Thoracic aorta (tissue), 2 donors: ENCODE measurements around the gene C6orf47. TPM values are rescaled to one million over a fixed set of nuclear protein-coding genes. Genes with fewer than 3 reads are reported as not detected.

ENCODE experiments used
- ATAC-seq: fragments of 150-250 bp; one replicate; pipeline ENCODE4 v1.8.0; 2017; ENCODE audit warnings: low read depth; ENCODE audit not compliant: insufficient number of reproducible peaks, low FRiP score
- DNase-seq: peaks from one replicate; pipeline ENCODE4 v3.0.0-alpha.2; 2020; ENCODE audit warnings: low spot score
- H3K27ac ChIP-seq, 2 donors: fragments of 200-600 bp; sonication (generic); 1 replicate in 1 of 2; 2 replicates in 1 of 2; pipeline ENCODE4 v1.5.1; 2016; ENCODE audit warnings: mild to moderate bottlenecking in 2 of 2, moderate library complexity in 2 of 2
- H3K27me3 ChIP-seq: fragments of 200-600 bp; sonication (generic); replicated peaks from 2 replicates; pipeline ENCODE4 v1.6.0; 2016; ENCODE audit warnings: mild to moderate bottlenecking; ENCODE audit not compliant: insufficient read depth
- H3K36me3 ChIP-seq: fragments of 200-600 bp; sonication (generic); one replicate; pipeline ENCODE4 v1.5.1; 2016
- H3K4me1 ChIP-seq, 2 donors: fragments of 200-600 bp; sonication (generic); 1 replicate in 1 of 2; 2 replicates in 1 of 2; pipeline versions ENCODE4 v1.5.1 to v1.6.0; 2016; ENCODE audit warnings: low read depth in 2 of 2, mild to moderate bottlenecking in 1 of 2; ENCODE audit not compliant: control insufficient read depth in 1 of 2
- H3K4me3 ChIP-seq: fragments of 200-600 bp; sonication (generic); 2 replicates; pipeline ENCODE4 v1.5.1; 2016; ENCODE audit warnings: mild to moderate bottlenecking
- H3K9me3 ChIP-seq: fragments of 200-600 bp; sonication (generic); 2 replicates; pipeline ENCODE4 v1.5.1; 2016
- CTCF ChIP-seq: fragments of 200-600 bp; sonication (generic); IDR thresholded peaks from one replicate; pipeline ENCODE4 v1.5.1; 2019; ENCODE audit warnings: antibody characterized with exemption
- total RNA-seq, 2 donors: library from RNA; depleted of rRNA; stranded (reverse); fragments of >200 nt; gene quantifications; one replicate each; pipeline versions ENCODE4 v1.1.0 to v1.2.3, GENCODE V29; 2016

Gene C6orf47
- total RNA-seq, 2 donors from 2014 or later: 23.7 to 40.1 TPM

GRCh38 chr6:31621320-31621939 lies 39.1 kb downstream of the C6orf47 start:
- Histone ChIP-seq H3K4me1 (peaks cover 6 to 20% of the 10 kb centered on the region in 2 donors), H3K27me3 (no peaks in the 10 kb centered on the region), H3K27ac (peak overlapping the region; percentile 96 to 97), H3K4me3 (peak overlapping the region; percentile 96), H3K36me3 (peaks cover 29% of the 10 kb centered on the region), H3K9me3 (no peaks in the 10 kb centered on the region)
- DNase-seq (no peak), ATAC-seq (no peak)
- TF ChIP-seq CTCF: no peak

- no peaks in the 10 kb centered on the region for H3K9me3 ChIP-seq
- ATAC-seq: peak; percentile 30
- DNase-seq: peak; percentile 40
- H3K4me3 ChIP-seq: peak within 1 kb of the TSS; percentile 96
- no peaks in the 10 kb centered on the region for H3K27me3 ChIP-seq
- H3K36me3 ChIP-seq: peaks cover 22% of the 10 kb centered on the region
- no peak for TF ChIP-seq CTCF
- H3K27ac ChIP-seq: peak within 1 kb of the TSS; percentile 96 to 97
- H3K4me1 ChIP-seq: peaks cover 6 to 20% of the 10 kb centered on the region in 2 donors
Observed at GRCh38 chr6:31620586-31621319, 39.8 kb downstream of the C6orf47 start, which contains the start of gene PRRC2A. PRRC2A (plus strand) TSS chr6:31620715; CDS start chr6:31622790, 2,075 bp downstream.

- H3K27ac ChIP-seq: peak overlapping the region; percentile 96 to 97
- H3K4me3 ChIP-seq: peak overlapping the region; percentile 96
- DNase-seq (peak; percentile 95), ATAC-seq (peak; percentile 92)
- H3K4me1 ChIP-seq: peaks cover 6 to 20% of the 10 kb centered on the region in 2 donors
- H3K9me3 ChIP-seq: no peaks in the 10 kb centered on the region
- no peak for TF ChIP-seq CTCF
- H3K36me3 ChIP-seq: peaks cover 15% of the 10 kb centered on the region
- H3K27me3 ChIP-seq: no peaks in the 10 kb centered on the region
Observed at GRCh38 chr6:31619805-31620585, 40.6 kb downstream of the C6orf47 start.

- H3K4me1 ChIP-seq: peaks cover 5 to 10% of the 10 kb centered on the region in 2 donors
- no peak overlapping the region for H3K27ac ChIP-seq
- H3K9me3 ChIP-seq: no peaks in the 10 kb centered on the region
- no peaks in the 10 kb centered on the region for H3K36me3 ChIP-seq
- ATAC-seq: no peak
- no peak for TF ChIP-seq CTCF
- no peak for DNase-seq
- H3K27me3 ChIP-seq: no peaks in the 10 kb centered on the region
- no peak overlapping the region for H3K4me3 ChIP-seq
Observed at GRCh38 chr6:31617010-31617409, 43.6 kb downstream of the C6orf47 start.

- TF ChIP-seq CTCF: no peak
- H3K9me3 ChIP-seq: no peaks in the 10 kb centered on the region
- DNase-seq: no peak
- peak overlapping the region; percentile 18 for H3K4me3 ChIP-seq
- no peak for ATAC-seq
- no peaks in the 10 kb centered on the region for H3K36me3 ChIP-seq
- peaks cover 3% of the 10 kb centered on the region in 2 donors for H3K4me1 ChIP-seq
- no peaks in the 10 kb centered on the region for H3K27me3 ChIP-seq
- no peak overlapping the region for H3K27ac ChIP-seq
Observed at GRCh38 chr6:31615748-31616147, 44.8 kb downstream of the C6orf47 start.
